GM19468 (cell line): ENCODE measurements around the gene MRPS27.
"Not testable (repeated sequence)": the region's sequence is repeated elsewhere in the genome, so short reads cannot be mapped to it uniquely, and the experiment has no call there.

Experiments
- ATAC-seq: cut with Tn5 transposase; IDR thresholded peaks from one replicate; pipeline ENCODE4 v1.9.1; 2021; ENCODE audit warnings: mild to moderate bottlenecking, moderate library complexity, moderate number of reproducible peaks; ENCODE audit not compliant: unreplicated experiment; ENCODE audit errors: extremely low read depth

MRPS27 gene

DNA sequence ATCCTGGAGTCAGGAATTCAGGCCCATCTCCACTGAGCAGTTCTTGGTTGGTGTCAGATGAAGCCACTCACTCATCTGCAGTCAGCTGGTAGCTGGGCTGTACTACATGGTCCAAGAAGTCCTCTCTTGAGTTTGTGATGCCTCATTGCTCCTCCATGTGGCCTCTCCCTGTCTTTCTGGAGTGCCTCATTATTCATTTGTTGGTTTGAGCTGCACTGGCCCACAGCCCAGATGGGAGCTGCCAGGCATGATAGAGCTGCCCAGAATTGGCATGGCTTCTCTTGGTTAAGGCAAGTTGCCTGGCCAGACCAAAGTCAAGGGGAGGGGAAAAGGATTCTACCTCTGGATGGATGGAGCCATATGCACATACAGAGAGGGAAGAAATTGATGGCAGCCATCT, 8.1 kb upstream of the MRPS27 start:
- ATAC-seq: no peak

- no peak for ATAC-seq
Observed at GRCh38 chr5:72326306-72326649, 6.2 kb upstream of the MRPS27 start.

- no peak for ATAC-seq
Observed at GRCh38 chr5:72325566-72326305, 5.7 kb upstream of the MRPS27 start.

- ATAC-seq: no peak
Observed at GRCh38 chr5:72324189-72324825, 4.3 kb upstream of the MRPS27 start.

- not testable (repeated sequence) for ATAC-seq
Observed at GRCh38 chr5:72319435-72319975, 535 bp downstream of the MRPS27 start.

DNA sequence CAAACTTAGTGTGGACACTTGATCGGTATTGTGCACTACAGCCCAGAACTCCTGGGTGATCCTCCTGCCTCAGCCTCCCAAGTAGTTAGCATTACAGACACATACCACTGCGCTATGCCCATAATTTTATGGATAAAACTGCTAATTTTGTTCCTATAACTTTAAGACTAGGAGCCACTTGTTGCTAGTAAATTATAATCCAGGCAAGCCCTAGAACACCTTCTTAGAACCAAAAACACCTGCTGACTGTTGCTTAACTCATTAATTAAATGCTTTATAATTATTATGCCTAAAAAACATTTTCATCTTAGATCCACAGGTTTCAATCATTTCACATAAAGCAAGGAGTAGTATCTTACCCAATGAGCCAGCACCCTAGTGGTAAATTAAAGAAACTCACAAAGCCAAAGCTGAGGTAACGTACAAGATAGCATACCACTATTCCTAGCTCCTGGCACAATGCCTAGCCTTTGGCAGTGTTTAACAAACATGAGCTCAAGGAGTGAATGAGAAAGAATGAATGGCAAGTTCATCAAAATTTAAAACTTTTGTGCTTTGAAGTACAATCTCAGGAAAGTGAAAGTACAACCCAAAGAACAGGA, 5.4 kb downstream of the MRPS27 start:
- no peak for ATAC-seq

DNA sequence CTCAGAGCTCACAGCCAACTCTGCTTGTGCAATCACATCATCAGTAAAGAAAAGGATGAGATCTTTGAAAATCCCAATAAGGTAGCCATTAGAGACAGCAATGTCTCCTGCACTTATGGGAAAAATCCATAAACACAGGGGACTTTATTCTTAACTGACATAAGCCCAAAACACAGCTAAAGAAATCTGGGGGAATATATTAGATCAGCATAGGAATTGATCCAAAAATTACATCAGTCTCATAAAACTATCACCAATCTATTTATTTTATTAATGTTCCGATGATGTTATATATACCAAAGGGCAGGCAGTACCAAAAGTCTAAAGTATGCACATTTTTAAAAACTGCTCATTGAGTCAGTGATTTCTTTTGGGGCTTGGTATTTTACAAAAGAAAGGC, 6.9 kb downstream of the MRPS27 start:
- ATAC-seq: no peak

- ATAC-seq: no peak
Observed at GRCh38 chr5:72308853-72309191, 11.2 kb downstream of the MRPS27 start.

GRCh38 chr5:72307968-72308852, 11.8 kb downstream of the MRPS27 start:
- ATAC-seq: peak; percentile 91

DNA sequence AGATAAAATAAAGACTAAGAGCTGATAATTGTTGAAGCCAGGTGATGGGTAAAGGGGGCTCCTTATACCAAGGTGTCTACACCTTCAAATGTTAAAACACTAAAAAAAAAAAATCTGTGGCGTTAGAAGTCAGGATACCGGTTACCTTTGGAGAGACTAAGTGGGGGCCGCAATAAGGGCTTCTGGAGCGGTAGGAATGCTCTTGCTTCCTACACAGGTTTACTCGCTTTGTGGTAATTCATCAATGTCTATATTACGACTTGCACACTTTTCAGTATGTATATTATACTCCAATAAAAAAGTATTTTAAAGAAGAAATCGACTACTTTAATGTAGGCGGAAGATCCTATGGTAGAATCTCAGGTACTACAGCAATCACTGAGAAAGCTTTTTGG, 12.5 kb downstream of the MRPS27 start:
- no peak for ATAC-seq

DNA sequence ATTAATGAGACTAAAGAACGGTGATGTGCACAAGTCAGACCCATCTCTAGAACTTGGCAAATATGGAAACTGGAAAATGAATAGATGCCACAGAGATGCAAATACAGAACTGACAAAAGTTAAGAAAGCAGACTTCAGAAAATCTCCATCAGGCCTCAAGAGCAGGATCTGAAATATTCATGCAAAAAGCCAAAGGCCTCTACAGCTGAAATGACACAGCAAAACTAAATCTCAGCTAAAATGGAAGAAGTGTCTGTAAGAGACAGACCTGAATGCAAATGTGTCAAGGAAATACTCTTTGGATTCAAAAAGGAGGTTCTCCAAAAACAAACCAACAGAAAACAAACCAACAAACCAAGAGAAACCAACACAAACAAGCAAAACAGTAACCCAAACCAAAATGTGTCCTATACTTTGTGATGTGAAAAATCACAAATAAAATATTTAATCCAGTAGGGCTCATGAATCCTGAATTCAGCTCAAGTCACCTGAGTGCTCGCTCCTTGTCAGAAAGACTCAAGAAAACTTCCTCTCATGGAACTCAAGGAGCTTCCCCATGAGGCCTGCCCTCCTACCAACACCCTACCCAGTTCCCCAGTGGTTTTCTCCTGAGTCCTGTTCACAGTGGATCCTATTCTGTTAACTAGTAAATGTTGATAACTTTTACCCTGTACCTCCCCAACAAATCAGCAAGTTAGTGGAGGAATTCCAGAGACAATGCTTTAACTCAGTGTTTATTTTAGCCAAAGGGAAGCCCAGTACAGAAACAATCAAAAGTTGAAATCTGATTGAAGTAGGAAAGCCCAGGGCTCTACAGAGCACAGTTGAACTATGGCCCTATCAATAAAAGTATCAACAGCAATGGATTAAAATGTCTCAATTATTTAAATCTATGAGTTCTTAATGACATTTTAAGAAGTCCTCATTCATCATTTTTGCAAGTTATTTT, 14.6 kb downstream of the MRPS27 start:
- ATAC-seq: no peak

GRCh38 chr5:72302171-72302570, 17.9 kb downstream of the MRPS27 start:
- no peak for ATAC-seq

DNA sequence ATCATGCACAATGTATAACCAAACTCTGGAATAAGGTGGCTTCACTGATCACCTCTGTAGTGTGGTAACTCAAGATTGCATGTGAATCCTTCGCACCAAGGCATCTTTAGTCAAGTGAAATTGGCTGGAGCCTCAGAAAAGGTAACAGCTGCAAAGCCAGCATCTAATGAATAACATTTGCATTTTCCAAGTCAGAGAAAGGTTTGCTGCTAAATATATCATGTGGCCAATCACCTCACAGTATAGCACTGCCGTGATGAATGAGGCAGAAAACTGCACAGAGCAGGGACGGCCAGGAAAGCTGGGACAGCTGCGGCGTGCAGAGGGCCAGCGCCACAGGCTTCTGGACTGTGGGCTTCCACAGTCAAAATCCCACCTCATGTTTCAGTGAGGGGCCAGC, 18.5 kb downstream of the MRPS27 start:
- ATAC-seq: peak; percentile 26

- ATAC-seq: no peak
Observed at GRCh38 chr5:72300590-72301339, 19.3 kb downstream of the MRPS27 start.

- no peak for ATAC-seq
Observed at GRCh38 chr5:72298711-72299110, 21.3 kb downstream of the MRPS27 start.

GRCh38 chr5:72298136-72298535, 21.9 kb downstream of the MRPS27 start:
- ATAC-seq: peak; percentile 31

GRCh38 chr5:72296256-72296655, 23.8 kb downstream of the MRPS27 start:
- ATAC-seq: no peak

DNA sequence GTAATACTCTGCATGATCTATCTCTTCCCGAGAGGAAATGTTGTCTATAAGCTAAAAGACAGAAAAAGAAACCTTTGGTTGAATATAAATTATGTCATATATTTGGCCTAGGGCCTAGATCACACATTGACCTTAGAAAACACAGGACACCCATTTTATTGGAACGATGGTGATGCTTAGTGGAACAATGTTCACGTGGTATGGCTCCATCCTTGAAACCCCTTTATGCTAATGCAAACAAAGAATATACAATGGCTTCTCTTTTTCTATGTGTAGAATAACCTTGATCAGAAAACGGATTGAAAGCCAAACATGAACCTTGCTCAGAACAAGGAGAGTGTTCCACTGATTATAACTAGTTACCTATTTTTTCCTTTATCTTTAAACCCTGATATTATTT, 24.5 kb downstream of the MRPS27 start:
- ATAC-seq: no peak

DNA sequence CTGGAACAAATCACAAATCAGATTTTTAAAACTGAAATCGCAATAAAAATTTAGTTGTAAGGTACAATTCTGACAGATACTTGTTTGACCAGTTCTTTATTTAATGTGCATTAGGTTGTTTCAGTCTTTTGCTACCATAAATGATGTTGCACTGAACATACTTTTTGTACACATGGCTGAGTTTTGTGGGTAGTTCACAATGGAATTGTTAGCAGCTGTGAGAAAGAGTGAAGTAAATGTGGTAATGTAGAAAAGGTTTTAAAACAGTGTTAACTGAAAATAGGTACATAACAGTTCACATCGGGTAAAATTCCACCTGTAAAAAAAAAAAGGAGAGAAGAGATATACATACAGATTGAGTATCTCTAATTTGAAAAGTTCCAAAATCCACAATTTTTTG, 25.6 kb downstream of the MRPS27 start:
- no peak for ATAC-seq
